GM13976 (cell line): ENCODE measurements around the gene ANKS1A.

Source experiments
- DNase-seq: peaks from one replicate; pipeline ENCODE4 v3.0.0; 2012; ENCODE audit warnings: low spot score
- CTCF ChIP-seq: IDR thresholded peaks from 2 replicates; pipeline ENCODE4 v1.5.1; 2012; ENCODE audit warnings: borderline replicate concordance, mild to moderate bottlenecking; ENCODE audit not compliant: insufficient read depth; ENCODE audit errors: extremely low read depth, missing control alignments, control extremely low read depth
- in situ Hi-C: fragments of 300-500 bp; cut with MboI; formaldehyde crosslinking; loops from one replicate; pipeline ENCODE4 v1.12.0; 2022; ENCODE audit warnings: low sequenced_read_pairs, mixed read lengths, inconsistent platforms; ENCODE audit not compliant: unreplicated experiment

ANKS1A gene

DNA sequence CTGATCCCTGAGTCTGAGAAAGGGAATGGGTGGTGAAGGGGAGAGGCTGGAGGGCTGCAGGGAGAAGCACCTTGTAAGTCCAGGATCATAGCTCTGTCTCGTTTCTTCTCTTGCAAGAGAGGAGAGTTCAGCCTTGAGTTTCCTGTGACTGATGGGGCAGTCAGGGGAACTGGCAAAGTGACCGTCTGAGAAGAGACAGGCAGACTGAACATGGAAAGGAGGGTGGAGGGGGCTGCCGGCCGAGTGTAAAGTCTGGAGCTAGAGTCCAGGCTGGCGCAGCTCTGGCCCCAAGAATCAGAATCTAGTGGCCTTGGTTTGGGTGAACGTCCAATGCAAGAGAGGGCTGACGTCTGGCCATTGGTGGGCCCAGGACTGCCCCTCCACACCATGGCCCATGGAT, 179.6 kb downstream of the ANKS1A start:
- in situ Hi-C loops: no loop called here
- no peak for TF ChIP-seq CTCF
- no peak for DNase-seq

DNA sequence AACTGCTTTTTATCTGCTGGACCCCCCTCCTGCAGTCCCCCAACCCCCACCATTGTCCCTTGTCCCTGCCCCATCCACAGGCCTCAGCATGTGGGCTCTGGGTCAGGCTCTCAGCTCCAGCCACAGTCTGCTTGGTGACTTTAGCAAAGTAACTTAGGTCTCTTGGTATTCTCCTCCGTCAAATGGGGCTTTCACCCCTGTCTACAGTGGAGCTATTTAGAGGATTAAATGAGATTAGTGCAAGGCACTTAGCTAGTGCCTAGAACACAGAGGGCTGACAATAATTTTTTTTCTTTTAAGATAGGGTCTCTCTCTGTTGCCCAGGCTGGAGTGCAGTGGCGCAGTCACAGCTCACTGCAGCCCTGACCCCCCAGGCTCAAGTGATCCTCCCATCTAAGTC, 180.2 kb downstream of the ANKS1A start:
- DNase-seq: no peak
- no peak for TF ChIP-seq CTCF
- in situ Hi-C loops: no loop called here

DNA sequence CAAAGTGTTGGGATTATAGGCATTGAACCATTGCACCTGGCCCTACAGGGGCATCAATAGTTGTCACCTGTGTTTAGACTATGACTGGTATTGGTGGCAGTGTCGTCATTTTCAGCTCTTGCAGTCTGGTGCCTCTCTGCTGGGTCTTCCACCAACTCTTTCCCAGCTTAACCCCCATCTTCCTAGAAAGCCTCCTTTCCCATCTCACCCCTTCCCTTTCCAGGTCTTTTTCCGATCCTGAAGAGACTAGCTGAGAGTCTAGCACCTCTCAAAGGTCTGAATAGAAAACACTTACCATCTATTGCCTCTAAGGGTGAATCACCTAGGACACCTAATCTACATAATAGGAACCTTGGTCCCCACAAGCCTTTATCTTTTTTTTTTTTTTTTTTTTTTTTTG, 181.1 kb downstream of the ANKS1A start:
- DNase-seq: no peak
- in situ Hi-C loops: no loop called here
- TF ChIP-seq CTCF: no peak

DNA sequence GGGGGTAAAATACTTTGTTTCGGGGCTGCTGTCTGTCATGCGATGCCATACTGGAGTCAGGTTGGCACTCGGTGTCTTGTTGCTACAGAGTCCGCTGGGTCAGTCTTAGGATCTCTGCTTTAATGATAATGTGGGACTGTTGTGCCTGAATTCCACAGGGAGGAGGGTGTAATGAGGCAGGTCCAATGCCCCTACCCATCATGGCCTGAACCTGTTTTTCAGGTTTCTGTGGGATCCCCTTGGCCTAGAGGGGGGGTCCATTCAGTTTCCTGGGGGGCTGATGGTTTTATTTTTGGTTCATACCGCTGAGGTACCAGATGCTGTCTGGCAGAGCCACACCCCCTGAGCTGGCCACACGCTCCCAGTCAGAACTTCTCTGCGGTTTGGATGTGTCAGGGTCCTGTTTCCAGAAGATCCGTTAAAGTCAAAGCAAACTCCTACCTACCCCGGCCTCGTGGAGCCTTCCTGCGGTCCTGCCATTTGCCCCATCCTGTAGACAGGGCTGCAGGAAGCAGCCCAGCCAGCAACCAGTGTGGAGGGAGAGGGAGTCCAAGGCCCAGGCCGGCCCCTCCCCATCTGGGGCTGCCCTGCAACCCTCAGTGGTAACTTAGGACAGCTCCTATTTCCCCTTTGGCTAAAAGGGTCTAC, 182.4 kb downstream of the ANKS1A start:
- no peak for DNase-seq
- TF ChIP-seq CTCF: no peak
- in situ Hi-C loops: no loop called here

GRCh38 chr6:35072051-35072697, 183.1 kb downstream of the ANKS1A start:
- in situ Hi-C loops: no loop called here
- DNase-seq: no peak
- no peak for TF ChIP-seq CTCF

GRCh38 chr6:35072698-35073055, 183.6 kb downstream of the ANKS1A start:
- no peak for DNase-seq
- in situ Hi-C loops: no loop called here

More at GRCh38 chr6:35072698-35073055, 183.6 kb downstream of the ANKS1A start:
- no peak for TF ChIP-seq CTCF
